Measurements from ENCODE around the gene FBXO30. TPM values are rescaled to one million over a fixed set of nuclear protein-coding genes. Genes with fewer than 3 reads are reported as not detected.

The FBXO30 gene
- total and polyA plus RNA-seq, 8 donors, result 7.7 to 11.3 (median 10.9) TPM

- no peak overlapping the region for H3K27ac ChIP-seq
- ATAC-seq (no peak), DNase-seq (no peak)
- no peak for TF ChIP-seq CTCF (IDR thresholded peaks at IDR 0.05)
- no peaks in the 10 kb centered on the region for H3K36me3 ChIP-seq
- no peak overlapping the region for H3K4me3 ChIP-seq
- H3K4me1 ChIP-seq, result no peaks in the 10 kb centered on the region
- no peaks in the 10 kb centered on the region for H3K27me3 ChIP-seq
- H3K9me3 ChIP-seq, result no peaks in the 10 kb centered on the region
- intact Hi-C loops (cut with DNase I), result no loop called here
These were observed 16.0 kb upstream of the FBXO30 start for GRCh38 chr6:145830612-145831011.

- Histone ChIP-seq H3K27ac (no peak overlapping the region), H3K36me3 (no peaks in the 10 kb centered on the region), H3K4me3 (no peak overlapping the region), H3K27me3 (no peaks in the 10 kb centered on the region), H3K9me3 (no peaks in the 10 kb centered on the region), H3K4me1 (no peaks in the 10 kb centered on the region)
- no peak for ATAC-seq
- TF ChIP-seq CTCF (IDR thresholded peaks at IDR 0.05), result no peak
- no peak for DNase-seq
- intact Hi-C loops (cut with DNase I), result no loop called here
These were observed 15.4 kb upstream of the FBXO30 start for GRCh38 chr6:145829950-145830349.

- Histone ChIP-seq H3K27ac (no peak overlapping the region), H3K27me3 (no peaks in the 10 kb centered on the region), H3K9me3 (no peaks in the 10 kb centered on the region), H3K36me3 (no peaks in the 10 kb centered on the region), H3K4me3 (no peak overlapping the region), H3K4me1 (no peaks in the 10 kb centered on the region)
- DNase-seq (peak in 1 of 4 donors; percentile 61), ATAC-seq (no peak)
- no peak for TF ChIP-seq CTCF (IDR thresholded peaks at IDR 0.05)
- intact Hi-C loops (cut with DNase I), result no loop called here
These were observed 14.5 kb upstream of the FBXO30 start for GRCh38 chr6:145829102-145829501.

- DNase-seq (no peak), ATAC-seq (no peak)
- Histone ChIP-seq H3K4me1 (no peaks in the 10 kb centered on the region), H3K36me3 (no peaks in the 10 kb centered on the region), H3K4me3 (no peak overlapping the region), H3K9me3 (no peaks in the 10 kb centered on the region), H3K27ac (no peak overlapping the region), H3K27me3 (no peaks in the 10 kb centered on the region)
- TF ChIP-seq CTCF (IDR thresholded peaks at IDR 0.05), result no peak
- intact Hi-C loops (cut with DNase I), result no loop called here
These were observed 9.7 kb upstream of the FBXO30 start for GRCh38 chr6:145824344-145824743.

GRCh38 chr6:145823328-145823944, 8.8 kb upstream of the FBXO30 start:
- no peak for ATAC-seq

More at GRCh38 chr6:145823328-145823944, 8.8 kb upstream of the FBXO30 start:
- H3K27me3 ChIP-seq, result no peaks in the 10 kb centered on the region
- no peaks in the 10 kb centered on the region for H3K4me1 ChIP-seq
- intact Hi-C loops (cut with DNase I), result no loop called here
- no peak overlapping the region for H3K4me3 ChIP-seq
- no peak for TF ChIP-seq CTCF (IDR thresholded peaks at IDR 0.05)
- DNase-seq, result no peak
- no peaks in the 10 kb centered on the region for H3K9me3 ChIP-seq
- no peaks in the 10 kb centered on the region for H3K36me3 ChIP-seq
- no peak overlapping the region for H3K27ac ChIP-seq

Measured in left lung (tissue), 10 donors.